ENCODE data around the gene OIP5.
"Not testable (repeated sequence)": the region's sequence is repeated elsewhere in the genome, so short reads cannot be mapped to it uniquely, and the experiment has no call there.

The OIP5 gene

GRCh38 chr15:41284427-41285177, 47.8 kb downstream of the OIP5 start:
- peak overlapping the region; percentile 80 for H3K4ac ChIP-seq (ENCODE audit: low read depth, low read length)
- peak overlapping the region; percentile 100 for H3K4me3 ChIP-seq (ENCODE audit: low read depth, low read length)
- H3K18ac ChIP-seq (ENCODE audit: low read length), result peak overlapping the region; percentile 99
- peak overlapping the region; percentile 98 for H3K14ac ChIP-seq (ENCODE audit: low read length)
- peak overlapping the region; percentile 100 for H3K9ac ChIP-seq (ENCODE audit: low read length)
- peak overlapping the region; percentile 64 for H2AK5ac ChIP-seq (ENCODE audit: low read length)
- no peak overlapping the region for H3K23ac ChIP-seq (ENCODE audit: low read length)
- H3K36me3 ChIP-seq (ENCODE audit: control insufficient read depth in 1 of 2, insufficient read depth in 2 of 2, low read length in 2 of 2), result peaks cover 17 to 27% of the 10 kb centered on the region in 2 experiments
- peak overlapping the region; percentile 96 for H4K8ac ChIP-seq (ENCODE audit: low read depth, low read length)
- H4K91ac ChIP-seq (ENCODE audit: low read depth, low read length), result peak overlapping the region; percentile 91
- H3K9me3 ChIP-seq (ENCODE audit: insufficient read depth, low read depth, low read length), result peaks cover 1% of the 10 kb centered on the region
- peaks cover 9% of the 10 kb centered on the region for H3K79me2 ChIP-seq (ENCODE audit: control insufficient read depth, insufficient read depth, low read length, poor library complexity)
- H3K27ac ChIP-seq (ENCODE audit: low read depth, low read length), result peak overlapping the region; percentile 69
- peak overlapping the region; percentile 60 for H2BK5ac ChIP-seq (ENCODE audit: low read depth, low read length, poor library complexity)
- H2BK120ac ChIP-seq (ENCODE audit: insufficient read depth, low read length, poor library complexity), result peak overlapping the region; percentile 87
- peak overlapping the region; percentile 91 for H3K4me2 ChIP-seq (ENCODE audit: low read length)
- no peaks in the 10 kb centered on the region for H3K27me3 ChIP-seq (ENCODE audit: insufficient read depth, low read length)
- H2BK12ac ChIP-seq (ENCODE audit: low read length), result no peak overlapping the region
- peak overlapping the region; percentile 95 for H4K12ac ChIP-seq (ENCODE audit: low read depth, low read length)
- H2AFZ ChIP-seq (ENCODE audit: insufficient read depth, low read length, poor library complexity), result peak overlapping the region; percentile 47
- H3K79me1 ChIP-seq (ENCODE audit: low read length), result peaks cover 11% of the 10 kb centered on the region
- no CpG with 5 or more reads among the region's 20 CpGs for WGBS (ENCODE audit: extremely low coverage, insufficient coverage, insufficient read length)
- peak in 1 of 2 donors; percentile 10 for DNase-seq
- peaks cover 3 to 9% of the 10 kb centered on the region in 2 experiments for H3K4me1 ChIP-seq (ENCODE audit: control insufficient read depth in 1 of 2, insufficient read depth in 2 of 2, low read length in 2 of 2)

- H2BK120ac ChIP-seq (ENCODE audit: insufficient read depth, low read length, poor library complexity), result peak overlapping the region; percentile 87
- peak overlapping the region; percentile 99 for H3K18ac ChIP-seq (ENCODE audit: low read length)
- H2AFZ ChIP-seq (ENCODE audit: insufficient read depth, low read length, poor library complexity), result peak overlapping the region; percentile 94
- peak overlapping the region; percentile 77 for H2BK5ac ChIP-seq (ENCODE audit: low read depth, low read length, poor library complexity)
- peak overlapping the region; percentile 100 for H3K9ac ChIP-seq (ENCODE audit: low read length)
- peak overlapping the region; percentile 74 for H3K23ac ChIP-seq (ENCODE audit: low read length)
- whole genome bisulfite sequencing (ENCODE audit: extremely low coverage, insufficient coverage, insufficient read length), result no CpG with 5 or more reads among the region's 61 CpGs
- no peaks in the 10 kb centered on the region for H3K27me3 ChIP-seq (ENCODE audit: insufficient read depth, low read length)
- peak overlapping the region; percentile 96 for H4K8ac ChIP-seq (ENCODE audit: low read depth, low read length)
- peak overlapping the region; percentile 80 for H3K4ac ChIP-seq (ENCODE audit: low read depth, low read length)
- H3K79me2 ChIP-seq (ENCODE audit: control insufficient read depth, insufficient read depth, low read length, poor library complexity), result peaks cover 9% of the 10 kb centered on the region
- peak overlapping the region; percentile 98 for H3K14ac ChIP-seq (ENCODE audit: low read length)
- H3K4me2 ChIP-seq (ENCODE audit: low read length), result peak overlapping the region; percentile 91
- H3K9me3 ChIP-seq (ENCODE audit: insufficient read depth, low read depth, low read length), result peaks cover 1% of the 10 kb centered on the region
- H3K27ac ChIP-seq (ENCODE audit: low read depth, low read length), result peak overlapping the region; percentile 69
- peak overlapping the region; percentile 100 for H3K4me3 ChIP-seq (ENCODE audit: low read depth, low read length)
- peak; percentile 98 to 100 for DNase-seq
- peaks cover 3 to 9% of the 10 kb centered on the region in 2 experiments for H3K4me1 ChIP-seq (ENCODE audit: control insufficient read depth in 1 of 2, insufficient read depth in 2 of 2, low read length in 2 of 2)
- H3K36me3 ChIP-seq (ENCODE audit: control insufficient read depth in 1 of 2, insufficient read depth in 2 of 2, low read length in 2 of 2), result peaks cover 17 to 28% of the 10 kb centered on the region in 2 experiments
- peak overlapping the region; percentile 64 for H2AK5ac ChIP-seq (ENCODE audit: low read length)
- H4K91ac ChIP-seq (ENCODE audit: low read depth, low read length), result peak overlapping the region; percentile 91
- peak overlapping the region; percentile 95 for H4K12ac ChIP-seq (ENCODE audit: low read depth, low read length)
- H2BK12ac ChIP-seq (ENCODE audit: low read length), result no peak overlapping the region
- H3K79me1 ChIP-seq (ENCODE audit: low read length), result peaks cover 11% of the 10 kb centered on the region
These were observed 48.6 kb downstream of the OIP5 start for GRCh38 chr15:41283653-41284426.

GRCh38 chr15:41282980-41283652, 49.3 kb downstream of the OIP5 start:
- not testable (repeated sequence) for H3K4ac ChIP-seq (ENCODE audit: low read depth, low read length); H3K4me1 ChIP-seq (ENCODE audit: control insufficient read depth in 1 of 2, insufficient read depth in 2 of 2, low read length in 2 of 2); H3K79me2 ChIP-seq (ENCODE audit: control insufficient read depth, insufficient read depth, low read length, poor library complexity); DNase-seq; H3K9me3 ChIP-seq (ENCODE audit: insufficient read depth, low read depth, low read length); H3K23ac ChIP-seq (ENCODE audit: low read length); H3K27me3 ChIP-seq (ENCODE audit: insufficient read depth, low read length); H3K18ac ChIP-seq (ENCODE audit: low read length); H3K4me3 ChIP-seq (ENCODE audit: low read depth, low read length)
- WGBS (ENCODE audit: extremely low coverage, insufficient coverage, insufficient read length), result no CpG with 5 or more reads among the region's 19 CpGs
- H3K14ac ChIP-seq (ENCODE audit: low read length), result peak overlapping the region; percentile 47
- peak overlapping the region; percentile 35 for H2BK5ac ChIP-seq (ENCODE audit: low read depth, low read length, poor library complexity)
- peak overlapping the region; percentile 66 for H2BK12ac ChIP-seq (ENCODE audit: low read length)
- H2AK5ac ChIP-seq (ENCODE audit: low read length), result peak overlapping the region; percentile 72
- peak overlapping the region; percentile 69 for H2BK120ac ChIP-seq (ENCODE audit: insufficient read depth, low read length, poor library complexity)
- H3K36me3 ChIP-seq (ENCODE audit: control insufficient read depth in 1 of 2, insufficient read depth in 2 of 2, low read length in 2 of 2), result peaks cover 17 to 25% of the 10 kb centered on the region in 2 experiments
- H3K4me2 ChIP-seq (ENCODE audit: low read length), result peak overlapping the region; percentile 64
- peak overlapping the region; percentile 94 for H4K8ac ChIP-seq (ENCODE audit: low read depth, low read length)
- peak overlapping the region; percentile 30 for H3K27ac ChIP-seq (ENCODE audit: low read depth, low read length)
- peak overlapping the region; percentile 44 for H3K9ac ChIP-seq (ENCODE audit: low read length)
- H4K12ac ChIP-seq (ENCODE audit: low read depth, low read length), result peak overlapping the region; percentile 81
- peaks cover 11% of the 10 kb centered on the region for H3K79me1 ChIP-seq (ENCODE audit: low read length)
- peak overlapping the region; percentile 84 for H4K91ac ChIP-seq (ENCODE audit: low read depth, low read length)
- peak overlapping the region; percentile 45 for H2AFZ ChIP-seq (ENCODE audit: insufficient read depth, low read length, poor library complexity)

- H3K79me2 ChIP-seq (ENCODE audit: control insufficient read depth, insufficient read depth, low read length, poor library complexity); H2AFZ ChIP-seq (ENCODE audit: insufficient read depth, low read length, poor library complexity); DNase-seq; H3K4me3 ChIP-seq (ENCODE audit: low read depth, low read length); H4K91ac ChIP-seq (ENCODE audit: low read depth, low read length); H3K23ac ChIP-seq (ENCODE audit: low read length); H3K9ac ChIP-seq (ENCODE audit: low read length); H3K4ac ChIP-seq (ENCODE audit: low read depth, low read length); H3K14ac ChIP-seq (ENCODE audit: low read length); H3K9me3 ChIP-seq (ENCODE audit: insufficient read depth, low read depth, low read length); H2BK5ac ChIP-seq (ENCODE audit: low read depth, low read length, poor library complexity); H3K4me1 ChIP-seq (ENCODE audit: control insufficient read depth in 1 of 2, insufficient read depth in 2 of 2, low read length in 2 of 2); H3K4me2 ChIP-seq (ENCODE audit: low read length); H3K27me3 ChIP-seq (ENCODE audit: insufficient read depth, low read length); H3K18ac ChIP-seq (ENCODE audit: low read length); H2BK120ac ChIP-seq (ENCODE audit: insufficient read depth, low read length, poor library complexity); H3K27ac ChIP-seq (ENCODE audit: low read depth, low read length); H4K12ac ChIP-seq (ENCODE audit: low read depth, low read length): not testable (repeated sequence)
- Histone ChIP-seq H2AK5ac (ENCODE audit: low read length) (peak overlapping the region; percentile 91), H2BK12ac (ENCODE audit: low read length) (peak overlapping the region; percentile 80), H4K8ac (ENCODE audit: low read depth, low read length) (peak overlapping the region; percentile 63), H3K36me3 (ENCODE audit: control insufficient read depth in 1 of 2, insufficient read depth in 2 of 2, low read length in 2 of 2) (peaks cover 13 to 22% of the 10 kb centered on the region in 2 experiments), H3K79me1 (ENCODE audit: low read length) (peaks cover 11% of the 10 kb centered on the region)
- no CpG with 5 or more reads among the region's 10 CpGs for whole genome bisulfite sequencing (ENCODE audit: extremely low coverage, insufficient coverage, insufficient read length)
These were observed 50.0 kb downstream of the OIP5 start for GRCh38 chr15:41282436-41282835.
